Keratinocyte (primary cell): Measurements from ENCODE around the gene RALY.

Experiments
- EZH2 ChIP-seq: IDR thresholded peaks from one replicate; pipeline ENCODE4 v1.6.1; 2012; ENCODE audit warnings: inconsistent platforms, mild to moderate bottlenecking, low read length, moderate library complexity
- TF ChIP-seq, protein P1 (sequence below), 3 experiments: IDR thresholded peaks in 1 of 3; conservative IDR thresholded peaks in 1 of 3; optimal IDR thresholded peaks in 1 of 3; 2 replicates in 2 of 3; 3 replicates in 1 of 3; pipeline versions ENCODE3 to v1.5.1; 2011; ENCODE audit warnings: low read length in 3 of 3, mild to moderate bottlenecking in 3 of 3, moderate library complexity in 2 of 3, control low read depth in 1 of 3, inconsistent platforms in 1 of 3; ENCODE audit not compliant: insufficient read depth in 2 of 3; ENCODE audit errors: extremely low read depth in 1 of 3

DNA sequence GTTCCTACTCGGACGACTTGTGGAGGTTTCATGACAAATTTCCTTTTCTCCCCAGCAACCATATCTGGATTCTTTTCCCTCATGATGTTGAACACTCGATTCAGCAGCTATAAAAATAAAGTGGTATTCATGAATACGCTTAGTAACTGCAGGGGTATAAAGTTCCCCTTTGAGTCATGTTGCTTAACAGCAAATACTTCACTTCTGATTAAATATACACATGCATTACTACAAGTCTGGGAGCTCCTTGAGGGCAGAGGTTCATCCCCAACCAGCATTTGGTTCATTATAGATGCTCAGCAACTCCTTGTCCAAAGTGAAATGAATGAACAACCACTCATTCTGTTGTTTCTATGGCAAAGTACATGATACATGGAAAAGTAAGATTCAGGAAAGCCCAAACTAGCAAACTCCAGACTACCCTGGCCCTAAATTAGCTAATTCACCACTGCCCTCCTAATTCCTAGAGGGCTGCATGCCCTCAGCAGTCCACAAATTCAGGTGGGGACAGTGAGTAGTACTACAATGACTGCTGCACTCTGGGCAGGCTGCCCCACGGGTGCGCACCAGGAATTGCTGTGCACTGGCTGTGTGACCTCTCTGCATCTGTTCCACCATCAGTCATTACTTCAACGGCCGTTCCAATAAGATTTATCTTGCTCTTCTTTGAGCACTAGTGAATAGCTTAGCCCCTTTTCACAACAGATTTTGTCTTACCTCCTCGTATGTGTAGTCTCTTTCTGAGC, 103.2 kb downstream of the RALY start:
- TF ChIP-seq, protein P1, sequence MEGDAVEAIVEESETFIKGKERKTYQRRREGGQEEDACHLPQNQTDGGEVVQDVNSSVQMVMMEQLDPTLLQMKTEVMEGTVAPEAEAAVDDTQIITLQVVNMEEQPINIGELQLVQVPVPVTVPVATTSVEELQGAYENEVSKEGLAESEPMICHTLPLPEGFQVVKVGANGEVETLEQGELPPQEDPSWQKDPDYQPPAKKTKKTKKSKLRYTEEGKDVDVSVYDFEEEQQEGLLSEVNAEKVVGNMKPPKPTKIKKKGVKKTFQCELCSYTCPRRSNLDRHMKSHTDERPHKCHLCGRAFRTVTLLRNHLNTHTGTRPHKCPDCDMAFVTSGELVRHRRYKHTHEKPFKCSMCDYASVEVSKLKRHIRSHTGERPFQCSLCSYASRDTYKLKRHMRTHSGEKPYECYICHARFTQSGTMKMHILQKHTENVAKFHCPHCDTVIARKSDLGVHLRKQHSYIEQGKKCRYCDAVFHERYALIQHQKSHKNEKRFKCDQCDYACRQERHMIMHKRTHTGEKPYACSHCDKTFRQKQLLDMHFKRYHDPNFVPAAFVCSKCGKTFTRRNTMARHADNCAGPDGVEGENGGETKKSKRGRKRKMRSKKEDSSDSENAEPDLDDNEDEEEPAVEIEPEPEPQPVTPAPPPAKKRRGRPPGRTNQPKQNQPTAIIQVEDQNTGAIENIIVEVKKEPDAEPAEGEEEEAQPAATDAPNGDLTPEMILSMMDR (optimal IDR thresholded peaks at IDR 0.05 in 1 of 3, IDR thresholded peaks at IDR 0.05 in 1 of 3, conservative IDR thresholded peaks at IDR 0.05 in 1 of 3; ENCODE audit: extremely low read depth in 1 of 3, insufficient read depth in 2 of 3, low read length in 3 of 3), result no peak
- TF ChIP-seq EZH2, result no peak
